H9 (cell line): Measurements from ENCODE around the gene MSRB1. TPM values are rescaled to one million over a fixed set of nuclear protein-coding genes. Genes with fewer than 3 reads are reported as not detected.

Source experiments
- DNase-seq: peaks from one replicate; pipeline ENCODE4 v3.0.0-alpha.2; 2017
- H2AFZ ChIP-seq: one replicate; pipeline ENCODE4 v1.6.1; 2013; ENCODE audit warnings: mild to moderate bottlenecking, low read length, control low read depth, moderate library complexity
- H2AK5ac ChIP-seq: 2 replicates; pipeline ENCODE4 v1.6.1; 2013; ENCODE audit warnings: low read length, control low read depth, mixed read lengths; ENCODE audit not compliant: insufficient read length
- H2BK120ac ChIP-seq: one replicate; pipeline ENCODE4 v1.6.1; 2013; ENCODE audit warnings: low read depth, mild to moderate bottlenecking, low read length, control low read depth, inconsistent platforms; ENCODE audit not compliant: poor library complexity, severe bottlenecking
- H2BK12ac ChIP-seq: 2 replicates; pipeline ENCODE4 v1.6.1; 2013; ENCODE audit warnings: low read length, control low read depth, mixed read lengths, low read depth; ENCODE audit not compliant: insufficient read length
- H2BK15ac ChIP-seq: 2 replicates; pipeline ENCODE4 v1.6.1; 2013; ENCODE audit warnings: low read depth, low read length, control low read depth
- H2BK20ac ChIP-seq: one replicate; pipeline ENCODE4 v1.6.1; 2013; ENCODE audit warnings: low read depth, mild to moderate bottlenecking, low read length, control low read depth, inconsistent platforms; ENCODE audit not compliant: poor library complexity, severe bottlenecking
- H2BK5ac ChIP-seq: 2 replicates; pipeline ENCODE4 v1.6.1; 2013; ENCODE audit warnings: low read length, control low read depth, mixed read lengths; ENCODE audit not compliant: insufficient read length
- H3K14ac ChIP-seq: 2 replicates; pipeline ENCODE4 v1.6.1; 2013; ENCODE audit warnings: low read length, control low read depth; ENCODE audit not compliant: insufficient read depth
- H3K18ac ChIP-seq: 2 replicates; pipeline ENCODE4 v1.6.1; 2013; ENCODE audit warnings: low read depth, mild to moderate bottlenecking, mixed read lengths, low read length, control low read depth; ENCODE audit not compliant: insufficient read length
- H3K23ac ChIP-seq: 2 replicates; pipeline ENCODE4 v1.6.1; 2013; ENCODE audit warnings: low read length, control low read depth, mixed read lengths, low read depth; ENCODE audit not compliant: insufficient read length
- H3K23me2 ChIP-seq: 2 replicates; pipeline ENCODE4 v1.6.1; 2013; ENCODE audit warnings: low read depth, mild to moderate bottlenecking, mixed read lengths, low read length, control low read depth; ENCODE audit not compliant: insufficient read length, poor library complexity, severe bottlenecking
- H3K27ac ChIP-seq: 2 replicates; pipeline ENCODE4 v1.5.1; 2013; ENCODE audit warnings: low read length, control low read depth, mixed read lengths, low read depth; ENCODE audit not compliant: insufficient read length
- H3K27me3 ChIP-seq: 2 replicates; pipeline ENCODE4 v1.6.1; 2013; ENCODE audit warnings: low read length, control low read depth, inconsistent platforms; ENCODE audit not compliant: insufficient read depth
- H3K4ac ChIP-seq: 2 replicates; pipeline ENCODE4 v1.6.1; 2013; ENCODE audit warnings: low read depth, mild to moderate bottlenecking, control low read depth, inconsistent platforms, low read length, moderate library complexity
- H3K4me1 ChIP-seq: 2 replicates; pipeline ENCODE4 v1.6.1; 2013; ENCODE audit warnings: low read length, control low read depth, inconsistent platforms; ENCODE audit not compliant: insufficient read depth
- H3K4me2 ChIP-seq: 2 replicates; pipeline ENCODE4 v1.6.1; 2013; ENCODE audit warnings: low read length, control low read depth, mixed read lengths; ENCODE audit not compliant: insufficient read length, insufficient read depth
- H3K56ac ChIP-seq: 2 replicates; pipeline ENCODE4 v1.6.1; 2013; ENCODE audit warnings: low read depth, mild to moderate bottlenecking, mixed read lengths, low read length, control low read depth; ENCODE audit not compliant: insufficient read length
- H3K79me1 ChIP-seq: 2 replicates; pipeline ENCODE4 v1.6.1; 2013; ENCODE audit warnings: low read depth, mild to moderate bottlenecking, moderate library complexity, low read length, control low read depth, inconsistent platforms; ENCODE audit not compliant: insufficient read depth, poor library complexity, severe bottlenecking
- H3K79me2 ChIP-seq: 2 replicates; pipeline ENCODE4 v1.6.1; 2013; ENCODE audit warnings: low read length, control low read depth, inconsistent platforms; ENCODE audit not compliant: insufficient read depth
- H3K9ac ChIP-seq: 2 replicates; pipeline ENCODE4 v1.6.1; 2013; ENCODE audit warnings: low read length, control low read depth, mixed read lengths; ENCODE audit not compliant: insufficient read length; ENCODE audit errors: extremely low read depth
- H3K9me3 ChIP-seq: one replicate; pipeline ENCODE4 v1.6.1; 2013; ENCODE audit warnings: low read depth, low read length, inconsistent platforms; ENCODE audit not compliant: control insufficient read depth
- H3T11ph ChIP-seq: one replicate; pipeline ENCODE4 v1.6.1; 2013; ENCODE audit warnings: mild to moderate bottlenecking, low read length, control low read depth, inconsistent platforms
- H4K20me1 ChIP-seq: one replicate; pipeline ENCODE4 v1.6.1; 2013; ENCODE audit not compliant: control insufficient read depth, insufficient read length, insufficient read depth
- H4K5ac ChIP-seq: 2 replicates; pipeline ENCODE4 v1.6.1; 2013; ENCODE audit warnings: low read depth, mild to moderate bottlenecking, mixed read lengths, low read length, control low read depth; ENCODE audit not compliant: insufficient read length
- H4K8ac ChIP-seq: replicated peaks from 2 replicates; pipeline ENCODE4 v1.6.1; 2013; ENCODE audit warnings: low read length, control low read depth, mixed read lengths, low read depth; ENCODE audit not compliant: insufficient read length
- H4K91ac ChIP-seq: 2 replicates; pipeline ENCODE4 v1.6.1; 2013; ENCODE audit warnings: low read depth, mild to moderate bottlenecking, moderate library complexity, mixed read lengths, low read length, control low read depth; ENCODE audit not compliant: insufficient read length
- H3K27ac Mint-ChIP-seq, 3 experiments: 2 replicates in 2 of 3; 3 replicates in 1 of 3; pipeline ENCODE4 v1.8.0; 2020 to 2021; ENCODE audit warnings: mixed read lengths in 3 of 3, mild to moderate bottlenecking in 1 of 3, moderate library complexity in 1 of 3
- H3K27me3 Mint-ChIP-seq: 2 replicates; pipeline ENCODE4 v1.8.0; 2021; ENCODE audit warnings: low read depth, mild to moderate bottlenecking, moderate library complexity, mixed read lengths
- H3K36me3 Mint-ChIP-seq, 3 experiments: 2 replicates in 2 of 3; 3 replicates in 1 of 3; pipeline ENCODE4 v1.8.0; 2020 to 2021; ENCODE audit warnings: low read depth in 3 of 3, mixed read lengths in 3 of 3; ENCODE audit not compliant: insufficient read depth in 1 of 3
- H3K4me1 Mint-ChIP-seq, 2 experiments: 2 replicates each; pipeline ENCODE4 v1.8.0; 2020; ENCODE audit warnings: mixed read lengths in 2 of 2
- H3K4me3 Mint-ChIP-seq, 2 experiments: 2 replicates in 1 of 2; 3 replicates in 1 of 2; pipeline ENCODE4 v1.8.0; 2020 to 2021; ENCODE audit warnings: mild to moderate bottlenecking in 2 of 2, mixed read lengths in 2 of 2, moderate library complexity in 1 of 2
- H3K9me3 Mint-ChIP-seq, 2 experiments: 2 replicates in 1 of 2; 3 replicates in 1 of 2; pipeline ENCODE4 v1.8.0; 2020; ENCODE audit warnings: mild to moderate bottlenecking in 2 of 2, mixed read lengths in 2 of 2, moderate library complexity in 1 of 2
- WGBS: extraction: QIAGEN DNeasy Blood & Tissue Kit; methylation state at CpG from one replicate; pipeline ENCODE4 v1.1.7; 2013; ENCODE audit warnings: missing lambda C conversion rate, low lambda C conversion rate, mixed read lengths; ENCODE audit not compliant: insufficient read length; ENCODE audit errors: extremely low coverage; 5-methylcytosine and 5-hydroxymethylcytosine counted together
- total RNA-seq: library from RNA; stranded (reverse); gene quantifications from 2 replicates; pipeline ENCODE4 v1.2.1, GENCODE V29; 2021
- TF ChIP-seq, protein P1 (sequence below): fragments of 200-600 bp; sonication (generic); conservative IDR thresholded peaks from 3 replicates; pipeline ENCODE4 v1.8.0; 2021; ENCODE audit warnings: antibody characterized with exemption, mild to moderate bottlenecking

Gene MSRB1
- total RNA-seq, 1 experiment from 2014 or later: 25.7 TPM

- Histone ChIP-seq H2AK5ac (no peak overlapping the region), H2BK20ac (no peak overlapping the region), H3K9ac (no peak overlapping the region), H3K4me2 (no peak overlapping the region), H3T11ph (no peak overlapping the region), H3K4me1 (no peaks in the 10 kb centered on the region), H3K79me1 (no peaks in the 10 kb centered on the region), H3K18ac (no peak overlapping the region), H3K56ac (no peak overlapping the region), H2BK15ac (no peak overlapping the region), H3K27ac (no peak overlapping the region), H3K4ac (no peak overlapping the region), H2BK12ac (no peak overlapping the region), H2BK5ac (no peak overlapping the region), H3K9me3 (no peaks in the 10 kb centered on the region), H2BK120ac (no peak overlapping the region), H4K20me1 (no peaks in the 10 kb centered on the region), H4K91ac (no peak overlapping the region), H3K23me2 (no peaks in the 10 kb centered on the region), H3K23ac (no peak overlapping the region), H3K79me2 (no peaks in the 10 kb centered on the region), H2AFZ (no peak overlapping the region), H4K5ac (no peak overlapping the region), H3K27me3 (no peaks in the 10 kb centered on the region), H3K14ac (no peak overlapping the region), H4K8ac (no peak overlapping the region)
- Mint-ChIP-seq H3K36me3 (no peaks in the 10 kb centered on the region), H3K27me3 (peaks cover 38% of the 10 kb centered on the region), H3K9me3 (no peaks in the 10 kb centered on the region), H3K27ac (no peak overlapping the region), H3K4me3 (no peak overlapping the region; a peak in 1 of 5 replicates), H3K4me1 (peaks cover 4 to 7% of the 10 kb centered on the region in 2 experiments)
- WGBS: no CpG with 5 or more reads among the region's 16 CpGs
- TF ChIP-seq, protein P1, sequence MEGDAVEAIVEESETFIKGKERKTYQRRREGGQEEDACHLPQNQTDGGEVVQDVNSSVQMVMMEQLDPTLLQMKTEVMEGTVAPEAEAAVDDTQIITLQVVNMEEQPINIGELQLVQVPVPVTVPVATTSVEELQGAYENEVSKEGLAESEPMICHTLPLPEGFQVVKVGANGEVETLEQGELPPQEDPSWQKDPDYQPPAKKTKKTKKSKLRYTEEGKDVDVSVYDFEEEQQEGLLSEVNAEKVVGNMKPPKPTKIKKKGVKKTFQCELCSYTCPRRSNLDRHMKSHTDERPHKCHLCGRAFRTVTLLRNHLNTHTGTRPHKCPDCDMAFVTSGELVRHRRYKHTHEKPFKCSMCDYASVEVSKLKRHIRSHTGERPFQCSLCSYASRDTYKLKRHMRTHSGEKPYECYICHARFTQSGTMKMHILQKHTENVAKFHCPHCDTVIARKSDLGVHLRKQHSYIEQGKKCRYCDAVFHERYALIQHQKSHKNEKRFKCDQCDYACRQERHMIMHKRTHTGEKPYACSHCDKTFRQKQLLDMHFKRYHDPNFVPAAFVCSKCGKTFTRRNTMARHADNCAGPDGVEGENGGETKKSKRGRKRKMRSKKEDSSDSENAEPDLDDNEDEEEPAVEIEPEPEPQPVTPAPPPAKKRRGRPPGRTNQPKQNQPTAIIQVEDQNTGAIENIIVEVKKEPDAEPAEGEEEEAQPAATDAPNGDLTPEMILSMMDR: no peak
- no peak for DNase-seq
Observed at GRCh38 chr16:1890024-1890707, 52.8 kb downstream of the MSRB1 start.

Other genes starting within 250 kb of the MSRB1 start
- 49.4 and 51.3 TPM in 2 replicates for gene MAPK8IP3, start 237.0 kb downstream of the MSRB1 start, total RNA-seq
- gene NME3, start 171.7 kb downstream of the MSRB1 start, total RNA-seq: 76.9 and 81.9 TPM in 2 replicates
- 60.4 and 63.6 TPM in 2 replicates for gene EME2, start 170.4 kb downstream of the MSRB1 start, total RNA-seq
- 199 and 205 TPM in 2 replicates for gene MRPS34, start 170.1 kb downstream of the MSRB1 start, total RNA-seq
- gene SPSB3, start 160.6 kb downstream of the MSRB1 start, total RNA-seq: 19.9 and 20.0 TPM in 2 replicates
- gene NUBP2, start 160.2 kb downstream of the MSRB1 start, total RNA-seq: 67.7 and 69.4 TPM in 2 replicates
- gene IGFALS, start 149.5 kb downstream of the MSRB1 start, total RNA-seq: not detected in 2 replicates
- 30.0 and 31.0 TPM in 2 replicates for gene HAGH, start 116.4 kb downstream of the MSRB1 start, total RNA-seq
- gene FAHD1, start 116.0 kb downstream of the MSRB1 start, total RNA-seq: 13.2 and 16.2 TPM in 2 replicates
- gene MEIOB, start 71.0 kb downstream of the MSRB1 start, total RNA-seq: 1.3 and 1.6 TPM in 2 replicates
- not detected in 2 replicates for gene HS3ST6, start 24.8 kb downstream of the MSRB1 start, total RNA-seq
- gene RPL3L, start 11.5 kb upstream of the MSRB1 start, total RNA-seq: 0.11 and 0.31 TPM in 2 replicates
- 191 and 192 TPM in 2 replicates for gene NDUFB10, start 16.3 kb upstream of the MSRB1 start, total RNA-seq
- 3,874 and 3,923 TPM in 2 replicates for gene RPS2, start 21.6 kb upstream of the MSRB1 start, total RNA-seq
- 0.28 TPM in 1 of 2 replicates, not detected in the other for gene RNF151, start 23.7 kb upstream of the MSRB1 start, total RNA-seq
- 53.3 and 54.0 TPM in 2 replicates for gene TBL3, start 28.9 kb upstream of the MSRB1 start, total RNA-seq
- 1.3 and 1.7 TPM in 2 replicates for gene NOXO1, start 38.3 kb upstream of the MSRB1 start, total RNA-seq
- gene GFER, start 41.0 kb upstream of the MSRB1 start, total RNA-seq: 49.1 and 50.4 TPM in 2 replicates
- gene SYNGR3, start 46.8 kb upstream of the MSRB1 start, total RNA-seq: 11.9 and 12.1 TPM in 2 replicates
- 64.2 and 70.9 TPM in 2 replicates for gene ZNF598, start 66.6 kb upstream of the MSRB1 start, total RNA-seq
- 7.1 and 10.2 TPM in 2 replicates for gene NPW, start 76.6 kb upstream of the MSRB1 start, total RNA-seq
- 15.3 and 18.4 TPM in 2 replicates for gene NHERF2, start 83.7 kb upstream of the MSRB1 start, total RNA-seq
- 52.0 and 54.0 TPM in 2 replicates for gene NTHL1, start 104.6 kb upstream of the MSRB1 start, total RNA-seq
- 122 and 125 TPM in 2 replicates for gene TSC2, start 104.8 kb upstream of the MSRB1 start, total RNA-seq
- 73.5 and 88.0 TPM in 2 replicates for gene PKD1, start 192.7 kb upstream of the MSRB1 start, total RNA-seq
- 2.4 and 3.0 TPM in 2 replicates for gene RAB26, start 205.4 kb upstream of the MSRB1 start, total RNA-seq
- 105 and 108 TPM in 2 replicates for gene TRAF7, start 212.6 kb upstream of the MSRB1 start, total RNA-seq